SU-DHL-6 (cell line): ENCODE measurements around the gene FRZB.

Experiments used
- H2AFZ ChIP-seq: fragments of 200-600 bp; sonication (generic); 2 replicates; pipeline ENCODE4 v1.6.1; 2014; ENCODE audit warnings: low read depth, mild to moderate bottlenecking, moderate library complexity, mixed read lengths, antibody characterized with exemption, low read length; ENCODE audit not compliant: severe bottlenecking
- H3F3A ChIP-seq: fragments of 200-600 bp; shearing (Covaris generic); 2 replicates; pipeline ENCODE4 v1.6.0; 2016; ENCODE audit warnings: antibody characterized with exemption, mild to moderate bottlenecking; ENCODE audit not compliant: insufficient read depth
- H3K27ac ChIP-seq: fragments of 200-600 bp; sonication (generic); 2 replicates; pipeline ENCODE4 v1.5.1; 2016; ENCODE audit warnings: low read depth, mild to moderate bottlenecking, low read length, moderate library complexity, mixed read lengths
- H3K27me3 ChIP-seq: fragments of 200-600 bp; sonication (generic), shearing (Covaris generic); 2 replicates; pipeline ENCODE4 v1.6.0; 2014; ENCODE audit warnings: mild to moderate bottlenecking, low read length
- H3K36me3 ChIP-seq: fragments of 200-600 bp; sonication (generic); 2 replicates; pipeline ENCODE4 v1.6.1; 2014; ENCODE audit warnings: mild to moderate bottlenecking, low read length, mixed read lengths
- H3K4me2 ChIP-seq: fragments of 300-600, 200-600 bp; shearing (Covaris generic), sonication (generic); 2 replicates; pipeline ENCODE4 v1.6.0; 2014; ENCODE audit warnings: low read length, low read depth, mild to moderate bottlenecking; ENCODE audit not compliant: poor library complexity, severe bottlenecking
- H3K4me3 ChIP-seq: fragments of 200-600 bp; sonication (generic); 2 replicates; pipeline ENCODE4 v1.5.1; 2014; ENCODE audit warnings: antibody characterized with exemption, low read length, mild to moderate bottlenecking, mixed read lengths; ENCODE audit not compliant: insufficient read depth, poor library complexity, severe bottlenecking
- H3K79me2 ChIP-seq: fragments of 200-600 bp; sonication (generic); 2 replicates; pipeline ENCODE4 v1.6.1; 2014; ENCODE audit warnings: mild to moderate bottlenecking, low read length, moderate library complexity; ENCODE audit not compliant: insufficient read depth
- H3K9ac ChIP-seq: fragments of 200-600 bp; sonication (generic); 2 replicates; pipeline ENCODE4 v1.7.0; 2014; ENCODE audit warnings: mild to moderate bottlenecking, low read length
- H3K9me2 ChIP-seq: fragments of 200-600 bp; sonication (generic); replicated peaks from 2 replicates; pipeline ENCODE4 v1.6.1; 2014; ENCODE audit warnings: low read length; ENCODE audit not compliant: insufficient read depth
- H3K9me3 ChIP-seq: fragments of 200-600 bp; sonication (generic); 2 replicates; pipeline ENCODE4 v1.6.1; 2014; ENCODE audit warnings: low read length, mixed read lengths; ENCODE audit not compliant: insufficient read depth
- H4K20me1 ChIP-seq: fragments of 200-600 bp; sonication (generic); 2 replicates; pipeline ENCODE4 v1.6.1; 2014; ENCODE audit warnings: low read depth, mild to moderate bottlenecking, antibody characterized with exemption, low read length, moderate library complexity, mixed read lengths
- EZH2phosphoT487 ChIP-seq: fragments of 200-600 bp; sonication (generic), shearing (Covaris generic); conservative IDR thresholded peaks from 2 replicates; pipeline ENCODE4 v1.6.1; 2018; ENCODE audit warnings: mild to moderate bottlenecking, antibody characterized with exemption, low read length, moderate library complexity, mixed read lengths
- TF ChIP-seq, protein P1 (sequence below): fragments of 200-600 bp; sonication (generic); IDR thresholded peaks from one replicate; pipeline ENCODE4 v1.5.1; 2017; ENCODE audit warnings: antibody characterized with exemption, mild to moderate bottlenecking, low read length, moderate library complexity; ENCODE audit not compliant: insufficient read depth, poor library complexity, severe bottlenecking

The FRZB gene

DNA sequence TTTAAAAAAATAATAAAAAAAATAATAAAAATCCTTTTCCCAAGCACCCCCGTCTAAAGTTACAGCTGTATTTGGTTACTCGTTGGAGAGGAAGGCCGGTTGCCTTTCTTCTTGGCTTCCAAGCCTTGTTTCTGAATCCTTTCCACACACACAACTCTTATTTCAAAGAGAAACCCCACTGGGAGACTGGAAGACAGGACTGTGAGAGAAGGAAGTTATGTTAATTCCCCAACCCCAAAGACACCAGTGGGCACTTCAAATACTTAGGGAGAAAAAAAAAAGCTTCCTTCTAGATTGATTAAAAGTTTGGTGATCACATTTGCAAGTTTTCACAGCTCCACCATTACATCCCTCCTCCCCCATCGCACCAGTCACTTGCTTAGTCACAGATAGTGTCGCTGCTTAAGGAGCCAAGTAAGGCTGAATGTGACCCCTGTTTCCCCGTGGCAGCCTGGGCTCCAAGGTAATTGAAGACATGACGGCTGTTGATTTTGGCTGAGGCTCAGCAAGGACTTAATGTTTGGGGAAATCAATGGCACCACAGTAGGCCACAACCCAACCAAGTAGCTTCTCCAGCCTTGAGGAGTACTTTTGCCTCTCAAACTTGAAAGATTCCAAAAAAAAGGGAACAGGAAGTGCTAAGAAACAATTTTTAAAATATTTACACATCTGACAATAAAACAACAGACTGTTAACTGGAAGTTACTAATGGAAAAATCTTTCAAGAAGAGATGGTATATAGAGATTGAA is 40.8 kb upstream of the FRZB start:
- Histone ChIP-seq H3K9ac (no peak overlapping the region), H3K4me3 (no peak overlapping the region)

DNA sequence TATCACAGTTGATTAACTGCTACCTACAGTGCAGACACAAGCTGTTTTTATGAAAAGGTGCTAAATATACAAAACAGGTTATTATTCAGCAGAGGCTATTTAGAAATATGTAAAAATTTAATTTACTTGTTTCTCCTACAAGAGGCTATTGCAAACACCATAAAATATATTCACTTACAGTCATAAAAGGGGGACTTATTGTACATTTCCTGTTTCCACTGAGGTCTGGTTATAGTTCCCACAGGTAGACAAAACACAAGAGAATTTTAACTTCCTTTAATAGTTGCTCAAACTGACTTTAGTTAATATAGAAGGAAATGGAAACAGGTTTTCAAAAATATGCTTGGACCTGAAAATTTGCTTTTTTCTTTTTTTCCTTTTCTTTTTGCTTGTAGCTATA is 40.0 kb upstream of the FRZB start:
- no peak overlapping the region for H3K27ac ChIP-seq
- no peaks in the 10 kb centered on the region for H3F3A ChIP-seq
- H3K4me2 ChIP-seq: no peak overlapping the region
- no peak for TF ChIP-seq EZH2phosphoT487
- TF ChIP-seq, protein P1, sequence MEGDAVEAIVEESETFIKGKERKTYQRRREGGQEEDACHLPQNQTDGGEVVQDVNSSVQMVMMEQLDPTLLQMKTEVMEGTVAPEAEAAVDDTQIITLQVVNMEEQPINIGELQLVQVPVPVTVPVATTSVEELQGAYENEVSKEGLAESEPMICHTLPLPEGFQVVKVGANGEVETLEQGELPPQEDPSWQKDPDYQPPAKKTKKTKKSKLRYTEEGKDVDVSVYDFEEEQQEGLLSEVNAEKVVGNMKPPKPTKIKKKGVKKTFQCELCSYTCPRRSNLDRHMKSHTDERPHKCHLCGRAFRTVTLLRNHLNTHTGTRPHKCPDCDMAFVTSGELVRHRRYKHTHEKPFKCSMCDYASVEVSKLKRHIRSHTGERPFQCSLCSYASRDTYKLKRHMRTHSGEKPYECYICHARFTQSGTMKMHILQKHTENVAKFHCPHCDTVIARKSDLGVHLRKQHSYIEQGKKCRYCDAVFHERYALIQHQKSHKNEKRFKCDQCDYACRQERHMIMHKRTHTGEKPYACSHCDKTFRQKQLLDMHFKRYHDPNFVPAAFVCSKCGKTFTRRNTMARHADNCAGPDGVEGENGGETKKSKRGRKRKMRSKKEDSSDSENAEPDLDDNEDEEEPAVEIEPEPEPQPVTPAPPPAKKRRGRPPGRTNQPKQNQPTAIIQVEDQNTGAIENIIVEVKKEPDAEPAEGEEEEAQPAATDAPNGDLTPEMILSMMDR: no peak
- no peaks in the 10 kb centered on the region for H3K9me2 ChIP-seq
- H2AFZ ChIP-seq: no peak overlapping the region
- H3K9ac ChIP-seq: no peak overlapping the region
- H3K9me3 ChIP-seq: no peaks in the 10 kb centered on the region
- no peaks in the 10 kb centered on the region for H4K20me1 ChIP-seq
- no peaks in the 10 kb centered on the region for H3K27me3 ChIP-seq
- no peaks in the 10 kb centered on the region for H3K79me2 ChIP-seq
- no peak overlapping the region for H3K4me3 ChIP-seq
- H3K36me3 ChIP-seq: no peaks in the 10 kb centered on the region

More for the DNA sequence above, 40.8 kb upstream of the FRZB start:
- TF ChIP-seq, protein P1: no peak
- H3K36me3 ChIP-seq: no peaks in the 10 kb centered on the region
- no peaks in the 10 kb centered on the region for H3K79me2 ChIP-seq
- no peak overlapping the region for H3K27ac ChIP-seq
- H3K27me3 ChIP-seq: no peaks in the 10 kb centered on the region
- no peak overlapping the region for H3K4me2 ChIP-seq
- H2AFZ ChIP-seq: no peak overlapping the region
- no peaks in the 10 kb centered on the region for H4K20me1 ChIP-seq
- no peaks in the 10 kb centered on the region for H3F3A ChIP-seq
- no peaks in the 10 kb centered on the region for H3K9me2 ChIP-seq
- H3K9me3 ChIP-seq: no peaks in the 10 kb centered on the region

DNA sequence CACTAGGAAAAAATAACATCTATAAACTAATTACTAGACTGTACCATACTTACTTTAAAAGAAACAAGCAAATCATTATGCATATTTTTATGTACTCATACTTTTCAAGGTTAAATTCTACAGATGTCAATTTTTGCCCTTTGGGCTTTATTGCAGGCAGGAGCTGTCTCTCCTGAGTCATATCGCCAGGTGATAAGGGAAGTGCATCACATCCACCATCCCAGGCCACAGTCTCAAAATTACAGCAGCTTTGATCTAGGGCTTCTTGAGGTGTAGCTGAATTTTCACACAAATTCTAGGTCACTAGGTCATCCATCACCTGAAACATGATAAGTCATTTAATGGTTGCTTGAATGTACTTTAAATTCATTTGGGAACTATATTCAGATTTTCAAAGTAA is 38.4 kb upstream of the FRZB start:
- H4K20me1 ChIP-seq: no peaks in the 10 kb centered on the region
- no peaks in the 10 kb centered on the region for H3F3A ChIP-seq
- no peak overlapping the region for H3K4me3 ChIP-seq
- no peaks in the 10 kb centered on the region for H3K27me3 ChIP-seq
- no peaks in the 10 kb centered on the region for H3K9me3 ChIP-seq
- no peak for TF ChIP-seq EZH2phosphoT487
- TF ChIP-seq, protein P1: no peak
- H3K36me3 ChIP-seq: no peaks in the 10 kb centered on the region
- H2AFZ ChIP-seq: no peak overlapping the region
- no peak overlapping the region for H3K27ac ChIP-seq
- H3K79me2 ChIP-seq: no peaks in the 10 kb centered on the region
- H3K9me2 ChIP-seq: no peaks in the 10 kb centered on the region
- no peak overlapping the region for H3K4me2 ChIP-seq
- no peak overlapping the region for H3K9ac ChIP-seq
